Heart right ventricle (tissue), 16 donors: ENCODE data around the gene KLF6. TPM values are rescaled to one million over a fixed set of nuclear protein-coding genes. Genes with fewer than 3 reads are reported as not detected.
A peak's percentile ranks its signal among the peaks of the same experiment; 100 is the strongest.

Experiments
- ATAC-seq, 8 donors: fragments of 200-7000 bp; cut with Tn5 transposase; one replicate each; pipeline ENCODE4 v1.9.1; 2020; ENCODE audit warnings: mild to moderate bottlenecking in 8 of 8, moderate library complexity in 8 of 8, moderate number of reproducible peaks in 1 of 8
- DNase-seq, 2 donors: peaks; one replicate each; pipeline ENCODE4 v3.0.0-alpha.2; 2020
- H3K27ac ChIP-seq, 10 donors: fragments of 200-600 bp; sonication (generic) in 2 of 10; one replicate each; pipeline versions ENCODE4 v1.5.0 to v1.8.0; 2020 to 2022; ENCODE audit warnings: mild to moderate bottlenecking in 3 of 10
- H3K27me3 ChIP-seq, 7 donors: fragments of 200-600 bp; one replicate each; pipeline ENCODE4 v1.8.0; 2021 to 2022; ENCODE audit warnings: mild to moderate bottlenecking in 2 of 7
- H3K36me3 ChIP-seq, 9 donors: fragments of 200-600 bp; sonication (generic) in 1 of 9; one replicate each; pipeline versions ENCODE4 v1.5.0 to v1.8.0; 2020 to 2022; ENCODE audit warnings: mild to moderate bottlenecking in 2 of 9
- H3K4me1 ChIP-seq, 9 donors: fragments of 200-600 bp; sonication (generic) in 1 of 9; one replicate each; pipeline versions ENCODE4 v1.5.0 to v1.8.0; 2020 to 2022; ENCODE audit warnings: mild to moderate bottlenecking in 4 of 9
- H3K4me3 ChIP-seq, 10 donors: fragments of 200-600 bp; sonication (generic) in 2 of 10; one replicate each; pipeline versions ENCODE4 v1.5.0 to v1.8.0; 2020 to 2022; ENCODE audit warnings: mild to moderate bottlenecking in 7 of 10, moderate library complexity in 2 of 10
- H3K9me3 ChIP-seq, 11 donors: fragments of 200-600 bp in 10 of 11; sonication (generic) in 2 of 11; one replicate each; pipeline versions ENCODE4 v1.5.0 to v1.8.0; 2013 to 2022; ENCODE audit warnings: mild to moderate bottlenecking in 2 of 11, control low read depth in 1 of 11, moderate library complexity in 1 of 11
- CTCF ChIP-seq, 9 donors: fragments of 200-600 bp; sonication (generic) in 2 of 9; IDR thresholded peaks; one replicate each; pipeline versions ENCODE4 v1.5.0 to v1.8.0; 2021 to 2022; ENCODE audit warnings: antibody characterized with exemption in 9 of 9, mild to moderate bottlenecking in 5 of 9, moderate library complexity in 1 of 9
- WGBS, 2 donors: extraction: QIAGEN DNeasy Blood & Tissue Kit; methylation state at CpG; one replicate each; pipeline ENCODE4 v1.1.7; 2013; ENCODE audit warnings: inconsistent platforms in 1 of 2; 5-methylcytosine and 5-hydroxymethylcytosine counted together
- intact Hi-C, 10 donors: fragments of 100-400 bp; cut with DNase I; formaldehyde crosslinking; loops; one replicate each; pipeline versions ENCODE4 v1.11.1 to v1.14.2; 2022
- polyA plus RNA-seq, 2 donors: library from polyadenylated mRNA; stranded (reverse); fragments of 200-250 nt; gene quantifications; one replicate each; pipeline ENCODE4 v1.2.3, GENCODE V29; 2013
- total RNA-seq, 10 donors: library from RNA; stranded (reverse); fragmentation: NEBNext Ultra II Directional in 3 of 10; extraction: Animal tissue kit (Norgen Biotek cat#: 25700) in 3 of 10; gene quantifications; one replicate each; pipeline versions ENCODE4 v1.2.1 to v1.2.4, GENCODE V29; 2021 to 2023
- donor health status: Arrhythmogenic right ventricular cardiomyopathy.
- donor health status: ischemic (EF 13 %, LVEDD 7.1; RV severe dilation, severe dysfunction).
- donor health status: healthy with polysubstance abuse.
- donor health status: DM: no; HTN: yes; CAD: no.
- donor health status: DM: no; HTN: no; CAD: no.
- donor health status: ischemic (EF 25% LVEDD 6.9; RV normal size, moderate dysfunction).
- donor health status: ischemic (EF 25% LVEDD 5.7; RV mildly dilated, moderate dysfunction).
- donor health status: healthy.
- donor health status: DM: yes; HTN: yes; CAD: no.
- donor health status: Ischemic cardiomyopathy.
- donor health status: ischemic (EF 35%, LVEDD 5.7; RV mildly dilated, moderate dysfunction).
- donor health status: nonischemic (EF 11% LVEDD 7.7; RV severe dilation, severe dysfunction).
- donor health status: DM: yes; HTN: yes; CAD: no.
- donor health status: PGD.
- donor health status: ischemic (EF 29% LVEDD 5.4; RV normal size, mild dysfunction).
- donor health status: nonischemic (EF 23%, LVEDD 6.1; RV moderate dilation, normal function).

KLF6 gene
- total and polyA plus RNA-seq, 12 donors, result 22.1 to 90.5 (median 52.0) TPM

- WGBS, 2 donors, result 81 to 82% methylated on average over 5 of the region's 5 CpGs
- DNase-seq (no peak), ATAC-seq (peak in 1 of 8 donors; percentile 8)
- Histone ChIP-seq H3K27ac (peak overlapping the region in 1 of 10 donors; percentile 75), H3K36me3 (no peaks in the 10 kb centered on the region), H3K27me3 (no peaks in the 10 kb centered on the region), H3K4me1 (peaks cover 0 to 68% (median 6%) of the 10 kb centered on the region in 9 donors), H3K9me3 (no peaks in the 10 kb centered on the region), H3K4me3 (no peak overlapping the region)
- intact Hi-C loops, result loop anchor here in 2 of 10 donors (10.0 kb wide), 1 partner anchor 310 kb away; no protein-coding TSS in a partner anchor
- no peak for TF ChIP-seq CTCF (IDR thresholded peaks at IDR 0.05)
Observed at GRCh38 chr10:3764626-3765112, 20.3 kb downstream of the KLF6 start.

GRCh38 chr10:3763852-3764625 is 21.0 kb downstream of the KLF6 start:
- no peaks in the 10 kb centered on the region for H3K27me3 ChIP-seq

GRCh38 chr10:3763035-3763456 is 22.0 kb downstream of the KLF6 start:
- WGBS, 2 donors, result 85 to 90% methylated on average over 20 of the region's 20 CpGs
- Histone ChIP-seq H3K4me1 (peaks cover 0 to 68% (median 6%) of the 10 kb centered on the region in 9 donors), H3K27me3 (no peaks in the 10 kb centered on the region), H3K36me3 (no peaks in the 10 kb centered on the region), H3K4me3 (no peak overlapping the region), H3K27ac (no peak overlapping the region), H3K9me3 (no peaks in the 10 kb centered on the region)
- intact Hi-C loops, result loop anchor here in 2 of 10 donors (10.0 kb wide), 1 partner anchor 308 kb away; no protein-coding TSS in a partner anchor
- ATAC-seq (peak in 2 of 8 donors; percentile 21 to 44), DNase-seq (no peak)
- no peak for TF ChIP-seq CTCF (IDR thresholded peaks at IDR 0.05)

More at GRCh38 chr10:3763852-3764625, 21.0 kb downstream of the KLF6 start:
- DNase-seq, result no peak
- Histone ChIP-seq H3K4me1 (peaks cover 0 to 63% (median 6%) of the 10 kb centered on the region in 9 donors), H3K36me3 (no peaks in the 10 kb centered on the region), H3K4me3 (no peak overlapping the region), H3K27ac (peak overlapping the region in 1 of 10 donors; percentile 75), H3K9me3 (no peaks in the 10 kb centered on the region)
- 66 to 73% methylated on average over 8 of the region's 8 CpGs for WGBS, 2 donors
- intact Hi-C loops, result loop anchor here in 2 of 10 donors (10.0 kb wide), 1 partner anchor 309 kb away; no protein-coding TSS in a partner anchor
- no peak for TF ChIP-seq CTCF (IDR thresholded peaks at IDR 0.05)
- ATAC-seq, result peak in 3 of 8 donors; percentile 11 to 55 (median 38)

- DNase-seq (no peak), ATAC-seq (no peak)
- Histone ChIP-seq H3K4me3 (no peak overlapping the region), H3K36me3 (no peaks in the 10 kb centered on the region), H3K27ac (no peak overlapping the region), H3K27me3 (no peaks in the 10 kb centered on the region), H3K9me3 (no peaks in the 10 kb centered on the region), H3K4me1 (peaks cover 0 to 75% (median 6%) of the 10 kb centered on the region in 9 donors)
- intact Hi-C loops, result loop anchor here in 2 of 10 donors (10.0 kb wide), 1 partner anchor 308 kb away; no protein-coding TSS in a partner anchor
- WGBS, 2 donors, result 94 to 95% methylated on average over 1 of the region's 1 CpG
- TF ChIP-seq CTCF (IDR thresholded peaks at IDR 0.05), result no peak
Observed at GRCh38 chr10:3762309-3762708, 22.7 kb downstream of the KLF6 start.
